Measurements from ENCODE around the gene KDM6A.

KDM6A gene

DNA sequence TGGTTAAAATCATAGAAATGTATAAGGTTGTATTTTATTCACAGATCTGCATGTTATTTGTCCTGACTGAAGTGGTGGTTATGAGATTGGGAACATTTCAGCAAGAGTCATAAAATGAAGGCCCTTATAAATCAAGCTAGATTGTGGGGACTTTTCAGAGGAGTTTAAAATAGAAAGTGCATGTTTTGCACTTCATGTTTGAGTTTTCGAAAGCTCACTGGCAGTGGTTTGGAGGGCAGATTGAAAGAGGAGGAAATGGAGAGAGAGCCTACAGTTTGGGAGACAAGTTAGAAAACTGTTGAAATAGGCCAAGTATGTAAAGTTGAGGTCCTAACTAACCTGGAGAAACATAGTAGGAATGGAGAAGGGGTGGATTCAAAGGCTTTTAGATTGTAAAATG, 124.9 kb downstream of the KDM6A start:
- TF ChIP-seq FOXM1 (IDR thresholded peaks at IDR 0.05; ENCODE audit: borderline replicate concordance, low read depth) (no peak), TAF1 (IDR thresholded peaks at IDR 0.05; ENCODE audit: low read depth) (no peak), ZBTB7A (IDR thresholded peaks at IDR 0.05; ENCODE audit: low read depth) (no peak), CEBPB (IDR thresholded peaks at IDR 0.05) (no peak), RAD21 (IDR thresholded peaks at IDR 0.05; ENCODE audit: low read depth) (no peak), TEAD4 (IDR thresholded peaks at IDR 0.05) (no peak), TCF12 (IDR thresholded peaks at IDR 0.05; ENCODE audit: low read depth) (no peak), CREB1 (IDR thresholded peaks at IDR 0.05; ENCODE audit: low read depth) (no peak), EGR1 (IDR thresholded peaks at IDR 0.05) (no peak), YY1 (IDR thresholded peaks at IDR 0.05; ENCODE audit: low read depth) (no peak), NFIC (IDR thresholded peaks at IDR 0.05) (no peak), EP300 (IDR thresholded peaks at IDR 0.05; ENCODE audit: borderline replicate concordance) (no peak), MAX (IDR thresholded peaks at IDR 0.05) (no peak), REST (IDR thresholded peaks at IDR 0.05; ENCODE audit: low read depth) (no peak)
- TF ChIP-seq, protein P1, sequence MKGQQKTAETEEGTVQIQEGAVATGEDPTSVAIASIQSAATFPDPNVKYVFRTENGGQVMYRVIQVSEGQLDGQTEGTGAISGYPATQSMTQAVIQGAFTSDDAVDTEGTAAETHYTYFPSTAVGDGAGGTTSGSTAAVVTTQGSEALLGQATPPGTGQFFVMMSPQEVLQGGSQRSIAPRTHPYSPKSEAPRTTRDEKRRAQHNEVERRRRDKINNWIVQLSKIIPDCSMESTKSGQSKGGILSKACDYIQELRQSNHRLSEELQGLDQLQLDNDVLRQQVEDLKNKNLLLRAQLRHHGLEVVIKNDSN (IDR thresholded peaks at IDR 0.05), result no peak

GRCh38 chrX:45001048-45001447, 128.1 kb downstream of the KDM6A start:
- no peak for TF ChIP-seq CEBPB (IDR thresholded peaks at IDR 0.05)
- no peak for TF ChIP-seq MAX (IDR thresholded peaks at IDR 0.05)
- TF ChIP-seq TEAD4 (IDR thresholded peaks at IDR 0.05), result no peak
- no peak for TF ChIP-seq NFIC (IDR thresholded peaks at IDR 0.05)
- no peak for TF ChIP-seq REST (IDR thresholded peaks at IDR 0.05; ENCODE audit: low read depth)

- TF ChIP-seq, protein P1 (IDR thresholded peaks at IDR 0.05), result no peak
- TF ChIP-seq YY1 (IDR thresholded peaks at IDR 0.05; ENCODE audit: low read depth) (no peak), ZBTB7A (IDR thresholded peaks at IDR 0.05; ENCODE audit: low read depth) (no peak), TCF12 (IDR thresholded peaks at IDR 0.05; ENCODE audit: low read depth) (no peak), REST (IDR thresholded peaks at IDR 0.05; ENCODE audit: low read depth) (no peak), CEBPB (IDR thresholded peaks at IDR 0.05) (no peak), RAD21 (IDR thresholded peaks at IDR 0.05; ENCODE audit: low read depth) (no peak), EP300 (IDR thresholded peaks at IDR 0.05; ENCODE audit: borderline replicate concordance) (no peak), MAX (IDR thresholded peaks at IDR 0.05) (no peak), TAF1 (IDR thresholded peaks at IDR 0.05; ENCODE audit: low read depth) (no peak), FOXM1 (IDR thresholded peaks at IDR 0.05; ENCODE audit: borderline replicate concordance, low read depth) (no peak), TEAD4 (IDR thresholded peaks at IDR 0.05) (no peak), EGR1 (IDR thresholded peaks at IDR 0.05) (no peak), NFIC (IDR thresholded peaks at IDR 0.05) (no peak), CREB1 (IDR thresholded peaks at IDR 0.05; ENCODE audit: low read depth) (no peak)
Measured at GRCh38 chrX:45003085-45003484, 130.1 kb downstream of the KDM6A start.

DNA sequence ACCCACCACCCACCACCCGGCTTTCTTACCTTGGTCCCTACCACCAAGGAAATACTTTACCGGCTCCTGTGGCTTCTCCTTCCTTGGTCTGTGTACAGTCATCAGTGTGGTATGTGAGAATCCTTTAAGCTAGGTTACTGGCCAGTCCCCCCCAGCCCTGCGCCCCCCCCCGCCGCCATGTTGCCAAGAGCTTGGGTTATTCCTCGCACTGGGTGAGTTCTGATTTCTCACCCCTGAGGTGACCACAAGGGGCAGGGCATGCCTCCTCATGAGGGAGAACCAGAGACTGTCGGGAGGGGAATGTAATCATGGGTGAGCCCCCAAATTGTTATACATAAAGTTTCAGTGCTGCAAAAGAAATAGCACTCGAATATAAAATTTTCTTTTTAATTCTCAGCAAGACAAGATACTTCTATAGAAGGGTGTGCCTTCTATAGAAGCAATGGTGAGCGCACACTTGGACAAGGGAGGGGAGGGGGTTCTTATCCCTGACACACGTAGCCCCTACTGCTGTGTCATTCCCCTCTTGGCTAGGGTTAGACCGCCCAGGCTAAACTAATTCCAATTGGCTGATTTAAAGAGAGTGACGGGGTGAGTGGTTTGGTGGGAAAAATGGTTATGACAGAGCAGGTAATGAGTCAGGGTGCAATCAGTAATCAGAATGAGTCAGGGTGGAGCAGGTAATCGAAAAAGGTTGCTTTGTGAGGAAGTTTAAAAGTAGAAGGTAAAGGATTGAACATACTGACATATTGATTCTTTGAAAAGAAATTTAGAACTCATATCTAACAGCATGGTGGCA, 133.2 kb downstream of the KDM6A start:
- TF ChIP-seq EP300 (IDR thresholded peaks at IDR 0.05; ENCODE audit: borderline replicate concordance) (no peak), MAX (IDR thresholded peaks at IDR 0.05) (no peak), ZBTB7A (IDR thresholded peaks at IDR 0.05; ENCODE audit: low read depth) (no peak), REST (IDR thresholded peaks at IDR 0.05; ENCODE audit: low read depth) (no peak), YY1 (IDR thresholded peaks at IDR 0.05; ENCODE audit: low read depth) (no peak), FOXM1 (IDR thresholded peaks at IDR 0.05; ENCODE audit: borderline replicate concordance, low read depth) (no peak), NFIC (IDR thresholded peaks at IDR 0.05) (no peak), CREB1 (IDR thresholded peaks at IDR 0.05; ENCODE audit: low read depth) (no peak), EGR1 (IDR thresholded peaks at IDR 0.05) (no peak), TAF1 (IDR thresholded peaks at IDR 0.05; ENCODE audit: low read depth) (no peak), TEAD4 (IDR thresholded peaks at IDR 0.05) (no peak), RAD21 (IDR thresholded peaks at IDR 0.05; ENCODE audit: low read depth) (no peak), TCF12 (IDR thresholded peaks at IDR 0.05; ENCODE audit: low read depth) (no peak), CEBPB (IDR thresholded peaks at IDR 0.05) (no peak)
- TF ChIP-seq, protein P1 (IDR thresholded peaks at IDR 0.05), result no peak
